H1 (cell line): ENCODE measurements around the gene AARSD1. TPM values are rescaled to one million over a fixed set of nuclear protein-coding genes. Genes with fewer than 3 reads are reported as not detected.

Experiments
- CBX8 ChIP-seq: fragments of 300-800, 300-1000 bp; sonication (generic); IDR thresholded peaks from 2 replicates; pipeline ENCODE4 v1.7.1; 2016; ENCODE audit warnings: low read depth, low read length, borderline replicate concordance
- EZH2 ChIP-seq: fragments of 200-600 bp; sonication (generic); IDR thresholded peaks from 2 replicates; pipeline ENCODE4 v1.7.1; 2012; ENCODE audit warnings: low read depth, mild to moderate bottlenecking, moderate library complexity, low read length, inconsistent platforms; ENCODE audit not compliant: severe bottlenecking
- KDM4A ChIP-seq: IDR thresholded peaks from one replicate; pipeline ENCODE4 v1.7.1; 2012; ENCODE audit warnings: low read depth, mild to moderate bottlenecking, moderate library complexity, low read length, inconsistent platforms; ENCODE audit not compliant: severe bottlenecking
- SIX5 ChIP-seq: IDR thresholded peaks from 2 replicates; pipeline ENCODE4 v1.6.1; 2011; ENCODE audit warnings: mild to moderate bottlenecking, low read depth, low read length
- TAF1 ChIP-seq: IDR thresholded peaks from 2 replicates; pipeline ENCODE4 v1.6.1; 2011; ENCODE audit warnings: mild to moderate bottlenecking, low read depth, low read length
- polyA plus RNA-seq, 7 experiments: library from polyadenylated mRNA; depleted of rRNA in 3 of 7; stranded (reverse) in 5 of 7; unstranded in 2 of 7; fragments of >200 nt in 5 of 7; fragments of 200-250 nt in 2 of 7; gene quantifications; 1 replicate in 5 of 7; 2 replicates in 1 of 7; 4 replicates in 1 of 7; pipeline versions ENCODE4 v1.2.1 to v1.2.3, GENCODE V29; 2011 to 2013; ENCODE audit warnings: missing spikeins in 2 of 7, mixed read lengths in 2 of 7
- total RNA-seq: library from RNA; stranded (reverse); fragmentation: NEBNext Ultra II Directional; extraction: Animal tissue kit (Norgen Biotek cat#: 25700); gene quantifications from 2 replicates; pipeline ENCODE4 v1.2.1, GENCODE V29; 2021

AARSD1 gene
- total and polyA plus RNA-seq, 2 of the 8 experiments (the other 6 are each of a cell fraction or from before 2014, with no cell fraction given): 51.5 to 58.8 TPM

- TF ChIP-seq KDM4A (no peak), CBX8 (no peak), EZH2 (no peak), SIX5 (no peak), TAF1 (no peak)
- TF ChIP-seq, all 59 proteins: peak for 0
These were observed 43.3 kb downstream of the AARSD1 start (continued) for GRCh38 chr17:42920922-42921321.
